Natural killer cell treated with Interleukin-12 subunit alpha and Interleukin-12 subunit beta and Interleukin-15 and Interleukin-18, amount 100 ng/mL, for 72 hours (primary cell): ENCODE results near the gene EPN2. TPM values are rescaled to one million over a fixed set of nuclear protein-coding genes. Genes with fewer than 3 reads are reported as not detected.
"Not testable (repeated sequence)": the region's sequence is repeated elsewhere in the genome, so short reads cannot be mapped to it uniquely, and the experiment has no call there.

Experiments used
- ATAC-seq, 2 donors: fragments of 150-1000 bp; cut with Tn5 transposase in 1 of 2; sonication (Bioruptor Pico), chemical (Tn5 transposase) in 1 of 2; 2 replicates each; pipeline ENCODE4 v1.10.0; 2021
- DNase-seq: peaks from one replicate; pipeline ENCODE4 v3.0.0; 2022; ENCODE audit warnings: low spot score
- H3K27ac Mint-ChIP-seq, 2 donors: 1 replicate in 1 of 2; 2 replicates in 1 of 2; pipeline ENCODE4 v1.8.0; 2022; ENCODE audit warnings: mixed read lengths in 2 of 2, mild to moderate bottlenecking in 1 of 2, moderate library complexity in 1 of 2
- H3K27me3 Mint-ChIP-seq, 2 donors: 1 replicate in 1 of 2; 2 replicates in 1 of 2; pipeline ENCODE4 v1.8.0; 2022; ENCODE audit warnings: mixed read lengths in 2 of 2
- H3K36me3 Mint-ChIP-seq: one replicate; pipeline ENCODE4 v1.8.0; 2022; ENCODE audit warnings: mixed read lengths
- H3K4me1 Mint-ChIP-seq, 2 donors: 1 replicate in 1 of 2; 2 replicates in 1 of 2; pipeline ENCODE4 v1.8.0; 2022; ENCODE audit warnings: low read depth in 2 of 2, mixed read lengths in 2 of 2, mild to moderate bottlenecking in 1 of 2
- H3K4me3 Mint-ChIP-seq: one replicate; pipeline ENCODE4 v1.8.0; 2022; ENCODE audit warnings: mixed read lengths
- H3K9me3 Mint-ChIP-seq: 2 replicates; pipeline ENCODE4 v1.8.0; 2022; ENCODE audit warnings: mixed read lengths
- total RNA-seq, 2 donors: library from RNA; stranded (reverse); gene quantifications; one replicate each; pipeline ENCODE4 v1.2.3, GENCODE V29; 2022

The EPN2 gene
- total RNA-seq, 2 donors from 2014 or later = 1.5 to 20.3 TPM

GRCh38 chr17:19265755-19266154 is 28.6 kb downstream of the EPN2 start:
- Mint-ChIP-seq H3K36me3 (no peaks in the 10 kb centered on the region), H3K4me3 (no peak overlapping the region), H3K27me3 (peaks cover 27 to 29% of the 10 kb centered on the region in 2 donors), H3K27ac (no peak overlapping the region), H3K9me3 (no peaks in the 10 kb centered on the region), H3K4me1 (peaks cover 0 to 21% of the 10 kb centered on the region in 2 donors)
- no peak for DNase-seq
- ATAC-seq = no peak

GRCh38 chr17:19268611-19269010 is 31.4 kb downstream of the EPN2 start:
- H3K4me3 Mint-ChIP-seq = no peak overlapping the region
- ATAC-seq (no peak), DNase-seq (no peak)
- no peak overlapping the region for H3K27ac Mint-ChIP-seq
- H3K4me1 Mint-ChIP-seq = peaks cover 0 to 15% of the 10 kb centered on the region in 2 donors
- H3K9me3 Mint-ChIP-seq = no peaks in the 10 kb centered on the region
- H3K27me3 Mint-ChIP-seq = peaks cover 6 to 18% of the 10 kb centered on the region in 2 donors
- H3K36me3 Mint-ChIP-seq = no peaks in the 10 kb centered on the region

- Mint-ChIP-seq H3K36me3 (no peaks in the 10 kb centered on the region), H3K4me3 (no peak overlapping the region), H3K9me3 (no peaks in the 10 kb centered on the region), H3K27me3 (peaks cover 6 to 17% of the 10 kb centered on the region in 2 donors), H3K4me1 (peaks cover 2 to 14% of the 10 kb centered on the region in 2 donors), H3K27ac (no peak overlapping the region)
- no peak for ATAC-seq
- DNase-seq = no peak
Measured at GRCh38 chr17:19269106-19269505, 31.9 kb downstream of the EPN2 start.

- Mint-ChIP-seq H3K27ac (no peak overlapping the region), H3K27me3 (peaks cover under 1 to 14% of the 10 kb centered on the region in 2 donors)
- ATAC-seq = no peak
Measured at GRCh38 chr17:19269641-19270040, 32.5 kb downstream of the EPN2 start.

GRCh38 chr17:19270347-19270703 is 33.2 kb downstream of the EPN2 start:
- H3K27me3 Mint-ChIP-seq = peaks cover 0 to 14% of the 10 kb centered on the region in 2 donors
- H3K9me3 Mint-ChIP-seq = no peaks in the 10 kb centered on the region
- no peak for DNase-seq
- no peak for ATAC-seq
- H3K4me1 Mint-ChIP-seq = peaks cover 2 to 22% of the 10 kb centered on the region in 2 donors
- no peak overlapping the region for H3K4me3 Mint-ChIP-seq
- H3K36me3 Mint-ChIP-seq = no peaks in the 10 kb centered on the region
- no peak overlapping the region for H3K27ac Mint-ChIP-seq

More at GRCh38 chr17:19269641-19270040, 32.5 kb downstream of the EPN2 start:
- DNase-seq = no peak
- Mint-ChIP-seq H3K9me3 (no peaks in the 10 kb centered on the region), H3K4me1 (peaks cover 2 to 15% of the 10 kb centered on the region in 2 donors), H3K36me3 (no peaks in the 10 kb centered on the region), H3K4me3 (no peak overlapping the region)

GRCh38 chr17:19270704-19271611 is 33.8 kb downstream of the EPN2 start:
- Mint-ChIP-seq H3K4me1 (peaks cover 2 to 25% of the 10 kb centered on the region in 2 donors), H3K27me3 (peaks cover 0 to 15% of the 10 kb centered on the region in 2 donors), H3K9me3 (no peaks in the 10 kb centered on the region), H3K27ac (no peak overlapping the region), H3K36me3 (no peaks in the 10 kb centered on the region), H3K4me3 (no peak overlapping the region)
- DNase-seq (no peak), ATAC-seq (peak in 1 of 2 donors; percentile 32)

GRCh38 chr17:19271780-19272357 is 34.7 kb downstream of the EPN2 start:
- H3K9me3 Mint-ChIP-seq = no peaks in the 10 kb centered on the region
- peaks cover 0 to 13% of the 10 kb centered on the region in 2 donors for H3K27me3 Mint-ChIP-seq
- DNase-seq (no peak), ATAC-seq (no peak)
- peaks cover 2 to 25% of the 10 kb centered on the region in 2 donors for H3K4me1 Mint-ChIP-seq
- no peak overlapping the region for H3K27ac Mint-ChIP-seq
- no peak overlapping the region for H3K4me3 Mint-ChIP-seq
- H3K36me3 Mint-ChIP-seq = no peaks in the 10 kb centered on the region

GRCh38 chr17:19273731-19274130 is 36.6 kb downstream of the EPN2 start:
- H3K27me3 Mint-ChIP-seq = peaks cover 0 to 11% of the 10 kb centered on the region in 2 donors
- no peaks in the 10 kb centered on the region for H3K36me3 Mint-ChIP-seq
- ATAC-seq (no peak), DNase-seq (no peak)
- H3K9me3 Mint-ChIP-seq = no peaks in the 10 kb centered on the region
- H3K27ac Mint-ChIP-seq = no peak overlapping the region
- H3K4me3 Mint-ChIP-seq = no peak overlapping the region
- peaks cover 2 to 23% of the 10 kb centered on the region in 2 donors for H3K4me1 Mint-ChIP-seq

- ATAC-seq (peak; percentile 18 to 52), DNase-seq (no peak)
- H3K36me3 Mint-ChIP-seq = no peaks in the 10 kb centered on the region
- H3K27me3 Mint-ChIP-seq = peaks cover 0 to 10% of the 10 kb centered on the region in 2 donors
- H3K4me1 Mint-ChIP-seq = peaks cover 2 to 18% of the 10 kb centered on the region in 2 donors
- no peaks in the 10 kb centered on the region for H3K9me3 Mint-ChIP-seq
- peak overlapping the region in 1 of 2 donors; percentile 53 for H3K27ac Mint-ChIP-seq
- peak overlapping the region; percentile 36 for H3K4me3 Mint-ChIP-seq
Measured at GRCh38 chr17:19274893-19275292, 37.7 kb downstream of the EPN2 start.

- Mint-ChIP-seq H3K27ac (peak overlapping the region in 1 of 2 donors; percentile 53), H3K4me3 (peak overlapping the region; percentile 36), H3K36me3 (no peaks in the 10 kb centered on the region), H3K9me3 (no peaks in the 10 kb centered on the region), H3K4me1 (peaks cover 2 to 18% of the 10 kb centered on the region in 2 donors), H3K27me3 (peaks cover 0 to 10% of the 10 kb centered on the region in 2 donors)
- DNase-seq (no peak), ATAC-seq (peak in 1 of 2 donors; percentile 65)
Measured at GRCh38 chr17:19275457-19276127, 38.4 kb downstream of the EPN2 start.

- not testable (repeated sequence) for H3K9me3 Mint-ChIP-seq, DNase-seq, ATAC-seq, H3K4me3 Mint-ChIP-seq, H3K27ac Mint-ChIP-seq, H3K36me3 Mint-ChIP-seq, H3K27me3 Mint-ChIP-seq
- H3K4me1 Mint-ChIP-seq = peaks cover 2 to 19% of the 10 kb centered on the region in 2 donors
Measured at GRCh38 chr17:19278284-19278683, 41.1 kb downstream of the EPN2 start.

- no peak overlapping the region for H3K27ac Mint-ChIP-seq
- peaks cover 0 to 6% of the 10 kb centered on the region in 2 donors for H3K27me3 Mint-ChIP-seq
- ATAC-seq (no peak), DNase-seq (no peak)
- no peaks in the 10 kb centered on the region for H3K9me3 Mint-ChIP-seq
- no peak overlapping the region for H3K4me3 Mint-ChIP-seq
- H3K4me1 Mint-ChIP-seq = peaks cover 3 to 22% of the 10 kb centered on the region in 2 donors
- H3K36me3 Mint-ChIP-seq = no peaks in the 10 kb centered on the region
Measured at GRCh38 chr17:19278729-19279128, 41.6 kb downstream of the EPN2 start.

- H3K27me3 Mint-ChIP-seq = peaks cover 0 to 4% of the 10 kb centered on the region in 2 donors
- no peaks in the 10 kb centered on the region for H3K9me3 Mint-ChIP-seq
- no peaks in the 10 kb centered on the region for H3K36me3 Mint-ChIP-seq
- peaks cover 19 to 25% of the 10 kb centered on the region in 2 donors for H3K4me1 Mint-ChIP-seq
- no peak overlapping the region for H3K4me3 Mint-ChIP-seq
- DNase-seq (no peak), ATAC-seq (no peak)
- H3K27ac Mint-ChIP-seq = no peak overlapping the region
Measured at GRCh38 chr17:19281161-19281560, 44.0 kb downstream of the EPN2 start.
